Kidney (tissue), 14 donors: ENCODE measurements around the gene MACROD2. TPM values are rescaled to one million over a fixed set of nuclear protein-coding genes. Genes with fewer than 3 reads are reported as not detected.

ENCODE experiments used
- DNase-seq, 5 donors: peaks; one replicate each; pipeline ENCODE4 v3.0.0-alpha.2; 2013 to 2020
- FAIRE-seq: peaks from 2 replicates; lab custom pipeline; 2012; peaks lifted over from hg19 to GRCh38; lab: Jason Lieb, UNC
- H3K27ac ChIP-seq, 2 donors: one replicate each; pipeline ENCODE4 v1.7.0; 2013; ENCODE audit warnings: low read depth in 2 of 2, low read length in 2 of 2, inconsistent platforms in 1 of 2
- H3K27me3 ChIP-seq: one replicate; pipeline ENCODE4 v1.7.1; 2013; ENCODE audit warnings: low read length, inconsistent platforms; ENCODE audit not compliant: control insufficient read depth, insufficient read depth
- H3K36me3 ChIP-seq, 3 donors: one replicate each; pipeline versions ENCODE4 v1.7.0 to v1.7.1; 2013; ENCODE audit warnings: low read length in 3 of 3, control low read depth in 1 of 3, inconsistent platforms in 1 of 3; ENCODE audit not compliant: insufficient read depth in 3 of 3, control insufficient read depth in 2 of 3
- H3K4me1 ChIP-seq, 3 donors: one replicate each; pipeline versions ENCODE4 v1.7.0 to v1.7.1; 2013; ENCODE audit warnings: low read length in 3 of 3, inconsistent platforms in 1 of 3, low read depth in 1 of 3; ENCODE audit not compliant: control insufficient read depth in 2 of 3, insufficient read depth in 2 of 3
- H3K4me3 ChIP-seq, 3 donors: one replicate each; pipeline versions ENCODE4 v1.7.0 to v1.8.1; 2013; ENCODE audit warnings: low read length in 3 of 3, control low read depth in 1 of 3, inconsistent platforms in 1 of 3
- H3K9ac ChIP-seq, 3 donors: one replicate each; pipeline versions ENCODE4 v1.7.0 to v1.7.1; 2013; ENCODE audit warnings: low read length in 3 of 3, control low read depth in 1 of 3, inconsistent platforms in 1 of 3
- H3K9me3 ChIP-seq, 3 donors: one replicate each; pipeline versions ENCODE4 v1.7.0 to v1.7.1; 2013; ENCODE audit warnings: low read length in 3 of 3, control low read depth in 1 of 3, inconsistent platforms in 1 of 3; ENCODE audit not compliant: control insufficient read depth in 2 of 3, insufficient read depth in 1 of 3
- CTCF ChIP-seq: IDR thresholded peaks from 3 replicates; pipeline ENCODE4 v1.5.1; 2012; ENCODE audit warnings: mild to moderate bottlenecking, moderate library complexity, borderline replicate concordance; ENCODE audit not compliant: insufficient read depth; ENCODE audit errors: extremely low read depth
- intact Hi-C: fragments of 100-400 bp; cut with DNase I; formaldehyde crosslinking; loops from one replicate; pipeline ENCODE4 v1.11.1; 2022
- polyA plus RNA-seq: library from polyadenylated mRNA; stranded (reverse); fragments of 350-450 nt; fragmentation: Illumina TruSeq; extraction: RNeasy Lipid Tissue Mini Kit (QIAGEN cat#74804); gene quantifications from one replicate; pipeline ENCODE4 v1.2.3, GENCODE V29; 2014; ENCODE audit warnings: low read depth, low replicate concordance; ENCODE audit not compliant: insufficient read depth
- total RNA-seq: library from RNA; stranded (reverse); fragmentation: NEBNext Ultra II Directional; extraction: Animal tissue kit (Norgen Biotek cat#: 25700); gene quantifications from one replicate; pipeline ENCODE4 v1.2.1, GENCODE V29; 2021
- donor health status: control.
- donor health status: control.
- donor health status: control.
- donor health status: control.
- donor health status: control.
- donor health status: DM: yes; HTN: yes; CAD: no.
- donor health status: Normal renal cell carcinoma (clear cell type).

MACROD2 gene
- total and polyA plus RNA-seq, 2 donors from 2014 or later, result 3.0 to 10.0 TPM

GRCh38 chr20:14959506-14960475 lies 964.5 kb downstream of the MACROD2 start:
- H3K4me1 ChIP-seq, result no peaks in the 10 kb centered on the region
- TF ChIP-seq CTCF, result no peak
- DNase-seq (no peak), FAIRE-seq (no peak)
- H3K36me3 ChIP-seq, result no peaks in the 10 kb centered on the region
- no peak overlapping the region for H3K4me3 ChIP-seq
- no peaks in the 10 kb centered on the region for H3K9me3 ChIP-seq
- no peak overlapping the region for H3K9ac ChIP-seq
- intact Hi-C loops, result no loop called here
- H3K27ac ChIP-seq, result no peak overlapping the region
- no peaks in the 10 kb centered on the region for H3K27me3 ChIP-seq

- FAIRE-seq, result no peak
- intact Hi-C loops, result no loop called here
These were observed 965.5 kb downstream of the MACROD2 start for GRCh38 chr20:14960831-14961230.

GRCh38 chr20:14963262-14963663 lies 967.9 kb downstream of the MACROD2 start:
- FAIRE-seq (no peak), DNase-seq (peak in 1 of 5 donors; percentile 18)
- H3K4me3 ChIP-seq, result no peak overlapping the region
- H3K36me3 ChIP-seq, result no peaks in the 10 kb centered on the region
- no peak overlapping the region for H3K27ac ChIP-seq
- intact Hi-C loops, result no loop called here
- no peaks in the 10 kb centered on the region for H3K4me1 ChIP-seq
- no peak for TF ChIP-seq CTCF
- H3K27me3 ChIP-seq, result no peaks in the 10 kb centered on the region
- H3K9ac ChIP-seq, result no peak overlapping the region
- H3K9me3 ChIP-seq, result no peaks in the 10 kb centered on the region

More at GRCh38 chr20:14960831-14961230, 965.5 kb downstream of the MACROD2 start:
- Histone ChIP-seq H3K36me3 (no peaks in the 10 kb centered on the region), H3K27ac (no peak overlapping the region), H3K4me3 (no peak overlapping the region), H3K27me3 (no peaks in the 10 kb centered on the region), H3K9me3 (no peaks in the 10 kb centered on the region), H3K9ac (no peak overlapping the region), H3K4me1 (no peaks in the 10 kb centered on the region)
- TF ChIP-seq CTCF, result no peak
- no peak for DNase-seq
